NCI-H1417 (cell line): ENCODE data around the gene EPB41L4A.
"Not testable (repeated sequence)": the region's sequence is repeated elsewhere in the genome, so short reads cannot be mapped to it uniquely, and the experiment has no call there.

Source experiments
- DNase-seq, 3 experiments: peaks; one replicate each; lab custom pipeline; 2025; lab: John Stamatoyannopoulos, UW

EPB41L4A gene, protein sequence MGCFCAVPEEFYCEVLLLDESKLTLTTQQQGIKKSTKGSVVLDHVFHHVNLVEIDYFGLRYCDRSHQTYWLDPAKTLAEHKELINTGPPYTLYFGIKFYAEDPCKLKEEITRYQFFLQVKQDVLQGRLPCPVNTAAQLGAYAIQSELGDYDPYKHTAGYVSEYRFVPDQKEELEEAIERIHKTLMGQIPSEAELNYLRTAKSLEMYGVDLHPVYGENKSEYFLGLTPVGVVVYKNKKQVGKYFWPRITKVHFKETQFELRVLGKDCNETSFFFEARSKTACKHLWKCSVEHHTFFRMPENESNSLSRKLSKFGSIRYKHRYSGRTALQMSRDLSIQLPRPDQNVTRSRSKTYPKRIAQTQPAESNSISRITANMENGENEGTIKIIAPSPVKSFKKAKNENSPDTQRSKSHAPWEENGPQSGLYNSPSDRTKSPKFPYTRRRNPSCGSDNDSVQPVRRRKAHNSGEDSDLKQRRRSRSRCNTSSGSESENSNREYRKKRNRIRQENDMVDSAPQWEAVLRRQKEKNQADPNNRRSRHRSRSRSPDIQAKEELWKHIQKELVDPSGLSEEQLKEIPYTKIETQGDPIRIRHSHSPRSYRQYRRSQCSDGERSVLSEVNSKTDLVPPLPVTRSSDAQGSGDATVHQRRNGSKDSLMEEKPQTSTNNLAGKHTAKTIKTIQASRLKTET

DNA sequence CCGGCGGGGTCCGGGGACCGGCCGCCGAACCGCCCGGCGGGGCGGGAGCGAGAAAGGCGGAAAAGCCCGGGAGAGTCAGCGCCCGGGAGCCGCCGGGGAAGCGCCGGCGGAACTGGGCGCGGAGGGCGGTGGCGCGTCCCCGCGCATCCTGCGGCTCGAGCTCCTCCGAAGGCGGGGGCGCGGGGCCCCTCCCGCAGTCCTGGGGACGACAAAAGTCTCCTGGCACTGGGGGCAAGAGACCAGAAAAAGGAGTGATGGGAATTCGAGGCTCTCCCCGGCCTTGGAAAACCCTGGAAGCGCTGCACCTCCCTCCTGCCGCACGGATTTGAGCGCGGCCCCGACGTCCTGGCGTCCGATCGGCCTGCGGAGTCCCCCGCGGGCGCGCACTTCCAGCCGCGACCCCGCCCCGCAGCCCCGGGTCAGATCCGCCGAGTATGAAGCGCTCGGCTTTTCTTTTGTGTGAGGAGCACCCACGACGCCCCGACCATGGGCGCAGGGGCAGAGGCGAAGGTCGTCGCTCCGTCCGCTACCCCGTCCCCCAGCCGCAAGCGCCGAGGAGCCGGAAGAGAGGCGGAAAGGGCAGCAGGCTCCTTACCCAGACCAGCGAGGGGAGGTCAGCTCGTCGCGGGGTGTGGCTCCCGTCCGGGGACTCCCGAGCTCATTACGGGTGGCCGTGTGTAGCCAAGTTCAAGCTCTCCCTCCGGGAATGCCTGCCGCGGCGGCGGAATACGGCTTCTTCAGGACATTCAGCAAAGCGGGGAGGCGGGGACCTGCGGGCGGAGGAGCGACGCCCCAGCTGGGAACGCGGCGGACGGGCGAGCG, at the start of gene EPB41L4A:
Gene EPB41L4A, minus strand, starts transcription at position 114 of the 822 bp plus-strand sequence. CDS start 238 bp downstream, outside the sequence.
- peak; percentile 54 to 75 (median 70) for DNase-seq

GRCh38 chr5:112467485-112467884, 48.4 kb upstream of the EPB41L4A start:
- DNase-seq = peak in 2 of 3 experiments; percentile 70 to 90

GRCh38 chr5:112466261-112466660, 47.2 kb upstream of the EPB41L4A start:
- not testable (repeated sequence) for DNase-seq

DNA sequence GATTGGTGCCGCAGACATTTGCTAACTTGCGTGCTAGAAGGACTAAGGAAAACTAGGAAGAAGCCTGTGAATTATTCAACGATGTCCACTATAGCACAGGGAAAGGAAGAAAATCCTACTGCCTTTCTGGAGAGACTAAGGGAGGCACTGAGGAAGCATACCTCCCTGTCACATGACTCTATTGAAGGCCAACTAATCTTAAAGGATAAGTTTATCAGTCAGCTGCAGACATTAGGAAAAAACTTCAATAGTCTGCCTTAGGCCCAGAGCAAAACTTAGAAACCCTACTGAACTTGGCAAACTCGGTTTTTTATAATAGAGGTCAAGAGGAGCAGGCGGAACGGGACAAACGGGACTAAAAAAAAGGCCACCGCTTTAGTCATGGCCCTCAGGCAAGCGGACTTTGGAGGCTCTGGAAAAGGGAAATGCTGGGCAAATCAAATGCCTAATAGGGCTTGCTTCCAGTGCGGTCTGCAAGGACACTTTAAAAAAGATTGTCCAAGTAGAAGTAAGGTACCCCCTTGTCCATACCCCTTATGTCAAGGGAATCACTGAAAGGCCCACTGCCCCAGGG, 28.2 kb upstream of the EPB41L4A start:
- DNase-seq = not testable (repeated sequence)

DNA sequence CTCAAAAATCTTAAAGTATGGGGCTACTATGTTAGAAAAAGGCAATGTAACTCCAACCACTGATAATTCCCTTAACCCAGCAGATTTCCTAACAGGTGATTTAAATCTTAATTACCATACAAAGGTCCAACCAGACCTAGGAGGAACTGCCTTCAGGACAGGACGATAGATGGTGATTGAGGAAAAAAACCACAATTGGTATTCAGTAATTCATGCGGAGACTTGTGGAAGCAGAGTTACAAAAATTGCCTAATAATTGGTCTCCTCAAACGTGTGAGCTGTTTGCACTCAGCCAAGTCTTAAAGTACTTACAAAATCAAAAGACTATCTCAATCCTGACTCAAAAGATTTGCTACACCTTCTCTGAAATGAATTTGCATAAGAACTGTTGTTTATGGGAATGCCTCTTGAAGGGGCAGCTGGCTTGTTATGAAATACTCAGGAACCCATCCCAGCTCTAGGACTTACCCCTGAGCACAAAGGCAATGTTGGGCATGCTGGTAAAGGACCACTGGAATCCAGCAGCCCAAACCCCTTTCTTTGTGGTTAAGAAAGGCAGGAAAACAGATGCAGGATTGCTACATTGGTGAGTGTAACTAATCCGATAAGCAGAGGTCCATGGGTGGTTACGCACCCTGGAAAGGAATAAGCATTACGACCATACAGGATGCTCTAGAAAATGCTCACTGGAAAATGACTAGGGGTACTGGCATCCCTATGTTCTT, 26.7 kb upstream of the EPB41L4A start:
- no peak for DNase-seq

- DNase-seq = not testable (repeated sequence)
These were observed 24.9 kb upstream of the EPB41L4A start for GRCh38 chr5:112443932-112444331.

DNA sequence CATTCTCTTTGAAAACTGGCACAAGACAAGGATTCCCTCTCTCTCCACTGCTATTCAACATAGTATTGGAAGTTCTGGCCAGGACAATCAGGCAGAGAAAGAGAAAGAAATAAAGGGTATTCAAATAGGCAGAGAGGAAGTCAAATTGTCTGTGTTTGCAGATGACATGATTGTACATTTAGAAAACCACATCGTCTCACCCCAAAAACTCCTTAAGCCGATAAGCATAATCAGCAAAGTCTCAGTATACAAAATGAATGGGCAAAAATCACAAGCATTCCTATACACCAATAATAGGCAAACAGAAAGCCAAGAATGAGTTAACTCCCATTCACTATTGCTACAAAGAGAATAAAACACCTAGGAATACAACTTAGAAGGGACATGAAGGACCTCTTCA, 21.0 kb upstream of the EPB41L4A start:
- DNase-seq = no peak

GRCh38 chr5:112436144-112436543, 17.1 kb upstream of the EPB41L4A start:
- peak in 1 of 3 experiments; percentile 9 for DNase-seq

DNA sequence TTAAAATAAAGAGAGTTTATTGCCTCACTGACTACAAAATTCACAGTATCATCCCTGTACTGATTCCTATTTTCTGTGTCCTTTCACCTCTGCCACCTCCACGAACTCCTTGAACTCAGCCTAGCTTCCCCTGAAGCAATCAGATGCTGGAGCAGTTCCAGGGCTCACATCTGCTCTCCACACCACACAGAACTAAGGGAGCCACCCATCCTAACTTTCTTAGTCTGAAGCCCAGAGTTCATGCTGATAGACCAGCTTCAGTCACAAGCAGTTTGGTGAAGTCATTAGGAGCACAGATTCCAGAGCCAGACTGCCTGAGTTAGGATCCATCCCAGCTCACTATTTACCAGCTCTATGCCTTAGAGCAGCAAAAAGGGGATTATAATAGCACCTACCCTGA, 15.6 kb upstream of the EPB41L4A start:
- DNase-seq = no peak

- not testable (repeated sequence) for DNase-seq
These were observed 7.1 kb upstream of the EPB41L4A start for GRCh38 chr5:112426202-112426601.

DNA sequence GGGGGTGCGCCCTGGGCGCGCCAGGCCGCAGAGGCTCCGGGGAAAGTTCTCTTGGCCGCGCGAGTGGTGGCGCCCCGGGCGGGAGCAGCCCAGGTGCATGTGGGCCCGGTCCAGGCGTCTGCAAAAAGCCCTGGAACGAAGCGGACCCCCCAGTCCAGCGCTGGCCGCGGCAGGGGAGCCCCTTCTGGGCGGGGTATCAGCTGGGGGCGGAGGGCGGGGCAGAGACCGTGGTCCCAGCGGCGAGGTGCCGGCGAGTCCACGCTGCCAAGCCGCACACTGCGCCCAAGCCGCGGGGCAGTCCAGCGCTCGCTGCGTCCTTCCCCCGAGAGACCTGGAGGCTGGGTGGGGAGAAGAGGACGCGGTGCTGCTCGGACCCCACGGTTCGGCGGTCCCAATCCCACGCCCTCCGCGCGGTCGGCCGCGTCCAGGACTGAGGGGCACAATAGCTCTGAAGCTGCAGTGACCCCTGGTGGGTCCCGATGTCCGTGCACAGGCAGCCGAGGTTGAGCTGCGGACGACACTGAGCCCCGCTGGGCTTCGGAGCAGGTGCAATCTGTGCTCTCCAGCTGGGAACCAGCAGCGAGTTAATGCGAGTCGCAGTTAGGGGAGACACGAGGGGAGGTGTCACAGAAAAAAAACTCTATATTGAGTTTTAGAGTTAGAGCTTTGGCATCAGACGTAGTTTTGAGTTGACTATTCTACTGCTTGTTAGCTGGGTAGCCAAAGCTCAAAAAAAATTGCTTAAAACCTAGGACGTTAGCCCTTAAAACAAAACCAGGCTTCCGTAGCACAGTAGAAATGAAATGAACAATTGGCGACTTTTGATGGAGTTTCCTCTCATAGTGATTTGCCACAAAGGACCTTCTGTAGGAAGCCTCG, 1.1 kb upstream of the EPB41L4A start:
- peak; percentile 83 to 89 (median 84) for DNase-seq

DNA sequence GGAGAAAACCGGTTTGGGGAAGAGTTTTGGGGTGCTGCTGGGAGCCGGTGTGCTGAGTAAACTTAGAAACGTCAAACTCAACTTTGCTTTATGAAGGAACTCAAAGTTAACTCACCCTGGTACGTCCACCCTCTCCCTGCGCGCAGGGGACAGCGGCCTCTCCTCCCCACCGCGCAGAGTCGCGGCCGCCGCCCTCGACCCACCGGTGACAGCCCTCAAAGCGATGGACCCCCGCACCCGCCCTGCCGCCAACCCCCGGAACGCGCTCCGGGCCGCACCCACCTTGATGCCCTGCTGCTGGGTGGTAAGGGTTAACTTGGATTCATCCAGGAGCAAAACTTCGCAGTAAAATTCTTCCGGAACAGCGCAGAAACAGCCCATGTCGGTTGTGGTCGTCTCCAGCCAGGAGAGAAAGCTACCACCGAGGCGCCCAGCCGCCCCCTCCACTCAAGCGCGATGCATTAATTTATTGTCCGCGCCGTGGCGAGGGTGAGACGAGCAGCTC, 366 bp downstream of the EPB41L4A start:
- peak in 1 of 3 experiments; percentile 54 for DNase-seq

DNA sequence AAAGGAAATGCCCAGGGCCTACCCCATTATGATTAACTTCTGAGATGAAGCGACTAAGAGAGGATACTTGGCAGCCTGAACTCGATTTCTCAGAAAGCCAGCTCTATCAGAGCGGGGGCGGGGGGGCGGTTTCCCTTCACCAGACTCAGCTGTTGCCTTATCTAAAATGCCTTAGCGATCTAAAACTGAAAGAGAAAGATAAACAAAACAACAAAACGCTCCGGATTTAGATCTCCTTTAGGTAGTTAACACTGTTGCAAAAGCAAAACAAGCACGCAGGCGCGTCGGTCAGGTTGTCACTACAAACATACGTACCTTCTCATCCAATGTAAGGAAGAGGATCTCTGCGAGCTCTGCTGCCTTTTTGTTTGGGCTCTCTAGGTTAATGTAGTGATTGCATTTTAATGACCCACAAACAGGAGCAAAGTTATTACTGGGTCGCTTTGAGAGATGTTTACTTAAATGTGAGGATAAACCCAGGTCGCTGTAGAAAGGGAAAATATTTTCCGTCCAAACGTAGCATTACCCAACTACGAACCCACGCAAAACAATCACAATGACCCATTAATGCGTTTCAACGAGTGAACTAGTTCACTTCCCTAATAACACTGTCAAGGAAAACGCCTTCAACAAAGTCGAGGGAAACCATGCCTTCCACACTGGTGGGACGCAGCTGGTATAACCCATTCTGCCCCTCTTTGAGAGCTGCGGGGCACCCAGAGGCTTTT, 982 bp downstream of the EPB41L4A start:
- peak; percentile 17 to 46 (median 29) for DNase-seq

DNA sequence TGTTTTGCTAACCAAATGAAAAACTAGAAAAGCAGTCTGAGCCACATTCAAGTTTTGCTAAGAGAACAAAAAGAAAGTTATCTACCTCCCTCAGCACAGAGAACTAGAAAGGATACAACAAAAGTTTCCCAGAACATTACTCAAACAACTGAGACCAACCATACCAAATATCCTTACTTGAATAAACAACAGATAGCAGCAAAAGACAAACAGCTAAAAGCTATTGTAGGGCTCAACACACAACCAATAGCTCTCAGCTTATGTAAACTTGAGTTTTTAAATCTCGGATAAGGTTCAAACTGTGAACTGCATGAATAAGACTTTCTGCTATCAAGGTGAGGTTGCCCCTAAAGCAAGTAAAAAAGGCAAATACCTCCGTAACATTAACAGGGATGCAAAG, 3.5 kb downstream of the EPB41L4A start:
- DNase-seq = no peak

DNA sequence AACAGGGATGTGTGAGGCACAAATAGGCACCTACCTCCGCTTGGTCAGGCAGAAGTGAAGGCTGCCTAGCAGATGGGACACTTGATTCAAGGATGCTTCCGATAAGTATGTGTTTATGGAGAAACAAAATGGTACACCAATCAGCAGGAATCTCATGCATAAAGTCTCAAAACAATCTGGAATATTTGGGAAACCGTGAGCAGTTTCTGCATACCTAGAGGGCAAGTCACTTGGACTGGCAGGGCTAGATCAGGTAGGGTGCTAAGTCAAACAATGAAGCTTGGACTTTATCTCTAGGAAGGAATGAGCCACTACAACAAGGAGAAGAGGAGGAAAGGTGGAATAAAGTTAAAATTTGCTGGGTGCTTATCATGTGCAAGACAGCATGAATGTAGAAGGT, 5.5 kb downstream of the EPB41L4A start:
- DNase-seq = no peak

GRCh38 chr5:112412346-112412745, 6.7 kb downstream of the EPB41L4A start:
- no peak for DNase-seq

- DNase-seq = no peak
These were observed 7.2 kb downstream of the EPB41L4A start for GRCh38 chr5:112411903-112412302.

GRCh38 chr5:112407666-112408065, 11.4 kb downstream of the EPB41L4A start:
- DNase-seq = no peak

- no peak for DNase-seq
These were observed 11.8 kb downstream of the EPB41L4A start for GRCh38 chr5:112407240-112407639.
